Naive thymus-derived CD8-positive, alpha-beta T cell (primary cell): ENCODE measurements around the gene MELK. TPM values are rescaled to one million over a fixed set of nuclear protein-coding genes. Genes with fewer than 3 reads are reported as not detected.
"Not testable (repeated sequence)": the region's sequence is repeated elsewhere in the genome, so short reads cannot be mapped to it uniquely, and the experiment has no call there.

ENCODE experiments used
- ATAC-seq, 2 donors: fragments of 150-1000 bp; cut with Tn5 transposase in 1 of 2; sonication (Bioruptor Pico), chemical (Tn5 transposase) in 1 of 2; 1 replicate in 1 of 2; 2 replicates in 1 of 2; pipeline ENCODE4 v1.10.0; 2021; ENCODE audit warnings: mild to moderate bottlenecking in 2 of 2, moderate library complexity in 2 of 2
- POLR2A ChIA-PET: fragments of 350-600 bp; sonication (Branson Sonifier 250); formaldehyde crosslinking; loops from one replicate; lab custom pipeline; 2021; ENCODE audit warnings: antibody characterized with exemption; lab: Charles Lee
- DNase-seq, 10 donors: peaks; one replicate each; pipeline versions ENCODE4 v3.0.0 to v3.0.0-alpha.2; 2020 to 2022
- H3K27ac Mint-ChIP-seq, 10 donors: one replicate each; pipeline ENCODE4 v1.8.0; 2020 to 2022; ENCODE audit warnings: mild to moderate bottlenecking in 10 of 10, mixed read lengths in 10 of 10, moderate library complexity in 4 of 10, inconsistent platforms in 1 of 10
- H3K27me3 Mint-ChIP-seq, 5 donors: one replicate each; pipeline ENCODE4 v1.8.0; 2021 to 2022; ENCODE audit warnings: mixed read lengths in 5 of 5
- H3K36me3 Mint-ChIP-seq, 3 donors: one replicate each; pipeline ENCODE4 v1.8.0; 2020 to 2022; ENCODE audit warnings: mixed read lengths in 3 of 3, mild to moderate bottlenecking in 2 of 3, inconsistent platforms in 1 of 3
- H3K4me1 Mint-ChIP-seq, 4 donors: one replicate each; pipeline ENCODE4 v1.8.0; 2021 to 2022; ENCODE audit warnings: mixed read lengths in 4 of 4
- H3K4me3 Mint-ChIP-seq, 10 donors: one replicate each; pipeline ENCODE4 v1.8.0; 2020 to 2022; ENCODE audit warnings: mild to moderate bottlenecking in 10 of 10, mixed read lengths in 10 of 10, moderate library complexity in 6 of 10, inconsistent platforms in 1 of 10
- H3K9me3 Mint-ChIP-seq, 9 donors: one replicate each; pipeline ENCODE4 v1.8.0; 2020 to 2022; ENCODE audit warnings: mixed read lengths in 9 of 9, mild to moderate bottlenecking in 3 of 9, inconsistent platforms in 1 of 9, moderate library complexity in 1 of 9
- polyA plus RNA-seq, 3 donors: library from polyadenylated mRNA; unstranded; fragments of 300-500 nt; fragmentation: Illumina TruSeq; gene quantifications; one replicate each; pipeline ENCODE4 v1.2.3, GENCODE V29; 2021
- total RNA-seq, 8 experiments: library from RNA in 2 of 8; stranded (reverse) in 2 of 8; gene quantifications; one replicate each; pipeline ENCODE4 v1.2.3 and lab custom pipeline; 2021 to 2026

The MELK gene
- total and polyA plus RNA-seq, 5 experiments from 2014 or later = not detected

DNA sequence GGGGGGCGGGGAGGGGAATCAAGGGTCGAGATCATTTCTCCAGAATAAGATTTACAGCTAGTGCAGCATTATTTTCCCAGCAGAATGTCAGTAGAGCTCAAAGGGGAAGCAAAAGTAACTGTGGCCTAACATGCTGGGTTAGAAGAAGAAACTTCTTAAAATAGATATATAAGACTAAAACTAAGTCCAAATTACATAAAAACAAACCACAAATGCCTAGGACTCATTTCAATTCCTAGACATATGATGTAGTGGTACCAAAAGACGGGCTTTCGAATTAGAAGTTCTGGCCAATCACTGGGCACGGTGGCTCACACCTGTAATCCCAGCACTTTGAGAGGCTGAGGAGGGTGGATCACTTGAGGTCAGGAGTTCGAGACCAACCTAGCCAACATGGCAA is 20.8 kb upstream of the MELK start:
- DNase-seq = no peak
- ATAC-seq = no peak
- H3K9me3 Mint-ChIP-seq = no peaks in the 10 kb centered on the region
- H3K36me3 Mint-ChIP-seq = no peaks in the 10 kb centered on the region
- POLR2A ChIA-PET = no interaction called here
- H3K4me3 Mint-ChIP-seq = no peak overlapping the region
- peaks cover 1 to 7% (median 3%) of the 10 kb centered on the region in 4 donors for H3K4me1 Mint-ChIP-seq
- H3K27me3 Mint-ChIP-seq = no peaks in the 10 kb centered on the region
- H3K27ac Mint-ChIP-seq = no peak overlapping the region

DNA sequence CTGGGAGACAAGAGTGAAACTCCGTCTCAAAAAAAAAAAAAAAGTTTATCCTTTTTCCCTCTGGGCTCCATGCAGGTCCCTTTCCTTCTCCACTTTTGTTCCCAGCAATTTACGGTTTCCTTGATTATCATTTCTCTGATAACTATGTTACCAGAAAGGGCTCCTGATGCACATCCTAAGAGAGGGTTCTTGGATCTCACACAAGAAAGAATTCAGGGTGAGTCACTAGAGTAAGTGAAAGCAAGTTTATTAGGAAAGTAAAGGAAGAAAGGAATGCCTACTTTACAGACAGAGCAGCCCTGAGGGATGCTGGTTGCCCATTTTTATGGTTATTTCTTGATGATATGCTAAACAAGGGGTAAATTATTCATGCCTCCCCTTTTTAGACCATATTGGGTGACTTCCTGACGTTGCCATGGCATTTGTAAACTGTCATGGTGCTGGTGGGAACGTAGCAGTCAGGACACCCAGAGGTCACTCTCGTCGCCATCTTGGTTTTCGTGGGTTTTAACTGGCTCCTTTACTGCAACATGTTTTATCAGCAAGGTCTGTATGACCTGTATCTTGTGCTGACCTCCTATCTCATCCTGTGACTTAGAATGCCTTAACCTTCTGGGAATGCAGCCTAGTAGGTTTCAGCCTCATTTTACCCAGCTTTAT is 13.5 kb upstream of the MELK start:
- Mint-ChIP-seq H3K36me3 (no peaks in the 10 kb centered on the region), H3K9me3 (no peaks in the 10 kb centered on the region), H3K4me3 (no peak overlapping the region), H3K4me1 (peaks cover 1 to 7% (median 3%) of the 10 kb centered on the region in 4 donors), H3K27ac (no peak overlapping the region), H3K27me3 (no peaks in the 10 kb centered on the region)
- no peak for ATAC-seq
- no peak for DNase-seq
- POLR2A ChIA-PET = no interaction called here

DNA sequence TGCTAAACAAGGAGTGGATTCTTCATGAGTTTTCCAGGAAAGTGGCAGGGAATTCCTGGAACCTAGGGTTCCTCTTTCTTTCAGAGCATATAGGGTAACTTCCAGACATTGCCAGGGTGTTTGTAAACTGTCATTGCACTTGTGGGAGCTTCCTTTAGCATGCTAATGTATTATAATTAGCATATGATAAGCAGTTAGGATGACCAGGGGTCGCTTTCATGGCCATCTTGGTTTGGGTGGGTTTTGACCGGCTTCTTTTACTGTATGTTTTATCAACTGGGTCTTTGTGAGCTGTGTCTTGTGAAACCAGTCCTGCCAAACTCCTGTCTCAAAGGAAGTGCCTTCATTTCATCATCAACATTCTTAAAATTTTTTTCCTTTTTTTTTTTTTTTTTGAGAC is 11.9 kb upstream of the MELK start:
- POLR2A ChIA-PET = no interaction called here
- Mint-ChIP-seq H3K4me3 (no peak overlapping the region), H3K36me3 (no peaks in the 10 kb centered on the region)

DNA sequence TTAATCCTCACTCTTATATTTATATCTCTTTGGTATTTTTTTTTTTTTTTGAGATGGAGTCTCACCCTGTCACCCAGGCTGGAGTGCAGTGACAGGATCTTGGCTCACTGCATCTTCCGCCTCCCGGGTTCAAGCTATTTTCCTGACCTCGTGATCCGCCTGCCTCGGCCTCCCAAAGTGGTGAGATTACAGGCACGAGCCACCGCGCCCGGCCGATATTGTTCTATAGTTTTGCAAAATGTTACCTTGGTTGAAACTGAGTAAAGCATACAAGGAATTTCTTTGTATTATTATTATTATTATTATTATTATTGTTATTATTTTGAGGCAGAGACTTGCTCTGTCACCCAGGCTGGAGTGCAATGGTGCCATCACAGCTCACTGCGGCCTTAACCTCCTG is 9.9 kb upstream of the MELK start:
- H3K27ac Mint-ChIP-seq, DNase-seq, POLR2A ChIA-PET, H3K9me3 Mint-ChIP-seq, H3K36me3 Mint-ChIP-seq, H3K4me1 Mint-ChIP-seq, ATAC-seq, H3K4me3 Mint-ChIP-seq: not testable (repeated sequence)
- peaks cover 0 to 11% (median 2%) of the 10 kb centered on the region in 5 donors for H3K27me3 Mint-ChIP-seq

More for the DNA sequence above, 11.9 kb upstream of the MELK start:
- no peak for DNase-seq
- Mint-ChIP-seq H3K4me1 (peaks cover 0 to 3% (median 1%) of the 10 kb centered on the region in 4 donors), H3K9me3 (no peaks in the 10 kb centered on the region), H3K27me3 (no peaks in the 10 kb centered on the region), H3K27ac (peak overlapping the region in 1 of 10 donors; percentile 57)
- ATAC-seq = no peak

DNA sequence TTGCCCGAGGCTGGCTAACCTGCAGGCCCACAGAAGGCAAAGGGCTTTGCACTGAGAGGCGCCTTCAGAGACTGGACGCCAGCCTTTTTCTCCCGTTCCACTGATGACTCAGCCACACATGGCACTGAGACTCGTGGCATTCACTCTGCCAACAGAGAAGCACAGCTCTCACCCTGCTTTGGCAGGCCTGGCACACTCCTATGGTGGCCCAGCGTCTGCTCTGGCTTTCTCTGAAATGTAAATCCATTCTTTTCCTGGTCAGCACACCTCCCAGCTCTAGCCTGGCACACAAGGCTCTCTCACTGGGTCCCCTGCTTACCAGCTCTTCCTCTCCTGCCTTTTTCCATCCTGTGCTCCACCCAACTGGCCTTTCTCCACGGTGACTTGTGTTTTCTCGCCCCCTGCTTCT is 5.9 kb upstream of the MELK start:
- no peaks in the 10 kb centered on the region for H3K9me3 Mint-ChIP-seq
- POLR2A ChIA-PET = no interaction called here
- no peaks in the 10 kb centered on the region for H3K4me1 Mint-ChIP-seq
- H3K27ac Mint-ChIP-seq = peak overlapping the region in 1 of 10 donors; percentile 63
- H3K27me3 Mint-ChIP-seq = peaks cover 0 to 20% (median 4%) of the 10 kb centered on the region in 5 donors
- DNase-seq (no peak), ATAC-seq (no peak)
- no peaks in the 10 kb centered on the region for H3K36me3 Mint-ChIP-seq
- H3K4me3 Mint-ChIP-seq = no peak overlapping the region

DNA sequence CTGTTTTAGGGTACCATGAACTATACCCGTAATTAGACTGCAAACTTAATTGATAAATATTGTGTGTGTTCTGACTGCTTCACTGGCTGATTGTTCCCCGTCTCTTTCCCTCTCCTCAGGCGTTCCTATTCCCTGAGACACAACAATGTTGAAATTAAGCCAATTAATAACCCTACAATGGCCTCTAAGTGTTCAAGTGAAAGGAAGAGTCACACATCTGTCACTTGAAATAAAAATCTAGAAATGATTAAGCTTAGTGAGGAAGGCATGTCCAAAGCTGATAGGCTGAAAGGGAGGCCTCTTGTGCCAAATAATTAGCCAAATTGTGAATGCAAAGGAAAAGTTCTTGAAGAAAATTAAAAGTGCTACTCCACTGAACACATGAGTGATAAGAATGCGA is 4.0 kb upstream of the MELK start:
- Mint-ChIP-seq H3K27me3 (peaks cover 0 to 20% (median 4%) of the 10 kb centered on the region in 5 donors), H3K4me1 (peaks cover 1 to 14% (median 11%) of the 10 kb centered on the region in 4 donors)
- H3K4me3 Mint-ChIP-seq, H3K27ac Mint-ChIP-seq, H3K36me3 Mint-ChIP-seq, POLR2A ChIA-PET, ATAC-seq, DNase-seq, H3K9me3 Mint-ChIP-seq: not testable (repeated sequence)

DNA sequence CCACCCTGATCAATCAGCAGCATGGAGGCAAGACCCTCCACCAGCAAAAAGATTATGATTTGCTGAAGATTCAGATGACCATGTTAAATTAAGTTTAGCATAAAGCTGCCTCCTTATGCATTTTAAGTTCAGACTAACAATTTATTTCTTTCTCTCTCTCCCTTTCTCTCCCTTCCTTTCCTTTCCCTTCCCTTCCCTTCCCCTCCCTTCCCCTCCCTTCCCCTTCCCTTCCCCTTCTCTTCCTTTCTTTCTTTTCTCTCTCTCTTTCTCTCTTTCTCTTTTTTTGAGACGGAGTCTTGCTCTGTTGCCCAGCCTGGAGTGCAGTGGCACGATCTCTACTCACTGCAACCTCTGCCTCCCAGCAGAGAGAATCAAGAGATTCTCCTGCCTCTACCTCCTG is 1.4 kb upstream of the MELK start:
- ATAC-seq (no peak), DNase-seq (no peak)
- H3K9me3 Mint-ChIP-seq = no peaks in the 10 kb centered on the region
- H3K4me3 Mint-ChIP-seq = peak overlapping the region in 7 of 10 donors; percentile 6 to 92 (median 48)
- H3K27me3 Mint-ChIP-seq = peaks cover 0 to 20% (median 4%) of the 10 kb centered on the region in 5 donors
- H3K27ac Mint-ChIP-seq = no peak overlapping the region
- peaks cover 1 to 16% (median 12%) of the 10 kb centered on the region in 4 donors for H3K4me1 Mint-ChIP-seq
- no peaks in the 10 kb centered on the region for H3K36me3 Mint-ChIP-seq
- POLR2A ChIA-PET = interaction anchor here (0.6 kb wide), 1 partner anchor 31 kb away, joined by 4 read pairs; no protein-coding TSS in a partner anchor

DNA sequence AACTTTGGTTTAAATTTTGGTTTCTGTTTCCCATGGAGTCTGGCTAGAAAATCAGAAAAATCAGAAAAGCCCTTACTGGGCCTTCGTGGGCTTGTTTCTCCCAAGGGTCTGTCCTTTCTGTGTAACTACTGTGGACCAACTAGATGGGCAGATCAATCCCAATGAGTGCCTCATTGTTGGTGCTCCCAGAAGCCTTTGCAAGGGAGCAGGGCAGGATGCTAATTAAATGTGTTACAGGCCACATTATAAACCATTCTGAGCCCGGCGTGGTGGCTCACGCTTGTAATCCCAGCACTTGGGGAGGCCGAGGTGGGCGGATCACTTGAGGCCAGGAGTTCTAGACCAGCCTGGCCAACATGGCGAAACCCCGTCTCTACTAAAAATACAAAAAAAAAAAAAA is 1.4 kb downstream of the MELK start:
- Mint-ChIP-seq H3K4me1 (peaks cover 1 to 16% (median 12%) of the 10 kb centered on the region in 4 donors), H3K4me3 (peak overlapping the region in 5 of 10 donors; percentile 4 to 92 (median 89)), H3K27ac (peak overlapping the region in 1 of 10 donors; percentile 25)
- H3K36me3 Mint-ChIP-seq, DNase-seq, H3K27me3 Mint-ChIP-seq, POLR2A ChIA-PET, ATAC-seq, H3K9me3 Mint-ChIP-seq: not testable (repeated sequence)

DNA sequence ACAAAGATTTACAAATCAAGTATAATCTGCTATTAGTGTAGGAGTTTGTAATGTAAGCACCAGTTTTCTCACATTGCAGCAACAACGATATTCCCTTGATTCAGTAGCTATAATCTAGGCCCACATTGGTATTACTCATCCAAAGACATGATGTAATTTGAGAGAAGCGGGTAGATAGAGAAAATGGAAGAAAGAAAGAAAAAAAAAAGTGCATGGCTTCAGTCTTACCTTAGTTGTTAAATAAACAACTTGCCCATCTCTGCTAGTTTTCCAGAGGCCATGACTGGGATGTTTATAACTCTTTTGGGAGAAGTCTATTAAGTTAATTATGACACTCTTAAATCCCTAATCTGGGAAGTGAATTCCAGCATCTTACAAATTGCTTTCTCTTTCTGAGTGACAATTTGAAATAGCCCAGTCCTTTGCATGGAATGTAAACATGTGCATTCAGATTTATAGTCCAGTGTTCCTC is 2.8 kb downstream of the MELK start:
- H3K9me3 Mint-ChIP-seq = no peaks in the 10 kb centered on the region
- no peaks in the 10 kb centered on the region for H3K27me3 Mint-ChIP-seq
- H3K27ac Mint-ChIP-seq = no peak overlapping the region
- H3K4me1 Mint-ChIP-seq = peaks cover 1 to 16% (median 12%) of the 10 kb centered on the region in 4 donors
- peak overlapping the region in 1 of 10 donors; percentile 20 for H3K4me3 Mint-ChIP-seq
- POLR2A ChIA-PET = no interaction called here
- ATAC-seq (no peak), DNase-seq (no peak)
- H3K36me3 Mint-ChIP-seq = no peaks in the 10 kb centered on the region

DNA sequence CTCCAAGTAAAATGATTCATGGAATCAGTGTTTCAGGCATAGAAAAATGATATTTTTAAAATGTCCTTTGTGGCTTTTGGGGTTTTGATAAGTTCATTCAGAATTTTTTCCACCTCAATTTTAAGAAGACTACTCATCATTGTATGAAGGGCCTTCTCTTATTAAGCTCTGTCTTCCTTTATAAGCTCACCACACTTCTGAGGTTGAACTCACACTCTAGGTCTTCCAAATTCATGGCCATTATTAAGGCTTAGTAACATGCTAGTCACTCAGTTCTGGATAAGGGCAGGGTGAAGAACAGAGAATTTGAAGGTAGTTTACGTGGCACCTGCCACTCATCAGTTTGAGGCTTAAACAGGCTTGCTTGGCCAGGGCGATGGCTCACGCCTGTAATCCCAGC is 4.2 kb downstream of the MELK start:
- ATAC-seq = no peak
- no peak for DNase-seq
- Mint-ChIP-seq H3K9me3 (no peaks in the 10 kb centered on the region), H3K36me3 (no peaks in the 10 kb centered on the region), H3K27ac (no peak overlapping the region), H3K4me3 (no peak overlapping the region), H3K27me3 (no peaks in the 10 kb centered on the region), H3K4me1 (peaks cover 1 to 16% (median 12%) of the 10 kb centered on the region in 4 donors)
- POLR2A ChIA-PET = no interaction called here

DNA sequence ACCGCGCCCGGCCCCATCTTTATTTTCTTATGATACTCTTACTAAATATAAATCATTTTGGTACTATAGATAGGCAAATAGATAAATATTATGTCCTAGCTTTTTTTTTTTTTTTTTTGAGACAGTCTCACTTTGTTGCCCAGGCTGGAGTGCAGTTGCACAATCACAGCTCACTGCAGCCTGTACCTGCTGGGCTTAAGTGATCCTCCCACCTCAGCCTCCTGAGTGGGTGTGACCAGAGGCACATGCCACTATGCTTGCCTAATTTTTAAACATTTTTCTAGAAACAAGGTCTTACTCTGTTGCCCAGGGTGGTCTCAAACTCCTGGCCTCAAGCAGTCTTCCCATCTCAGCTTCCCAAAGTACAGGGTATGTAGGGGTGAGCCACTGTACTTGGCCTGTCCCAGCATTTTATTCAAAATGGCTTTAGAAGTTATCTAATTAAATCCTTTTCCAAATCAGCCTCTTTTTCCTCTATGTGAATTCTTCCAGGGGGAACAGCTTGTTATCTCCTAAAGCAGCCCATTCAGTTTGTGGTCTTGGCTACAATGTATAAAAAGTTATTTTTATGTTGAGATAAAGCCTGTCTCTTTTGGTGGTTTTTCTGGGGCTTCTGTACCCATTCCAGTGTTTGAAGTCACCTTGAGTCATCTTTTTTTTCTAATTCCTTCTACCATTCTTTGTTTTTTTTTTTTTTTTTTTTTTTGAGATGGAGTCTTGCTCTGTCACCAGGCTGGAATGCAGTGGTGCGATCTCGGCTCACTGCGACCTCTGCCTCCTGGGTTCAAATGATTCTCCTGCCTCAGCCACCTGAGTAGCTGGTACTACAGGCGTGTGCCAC is 12.1 kb downstream of the MELK start:
- ATAC-seq = no peak
- no peak overlapping the region for H3K4me3 Mint-ChIP-seq
- POLR2A ChIA-PET = no interaction called here
- no peaks in the 10 kb centered on the region for H3K4me1 Mint-ChIP-seq
- no peaks in the 10 kb centered on the region for H3K27me3 Mint-ChIP-seq
- DNase-seq = no peak
- no peaks in the 10 kb centered on the region for H3K36me3 Mint-ChIP-seq
- H3K27ac Mint-ChIP-seq = no peak overlapping the region
- H3K9me3 Mint-ChIP-seq = no peaks in the 10 kb centered on the region

DNA sequence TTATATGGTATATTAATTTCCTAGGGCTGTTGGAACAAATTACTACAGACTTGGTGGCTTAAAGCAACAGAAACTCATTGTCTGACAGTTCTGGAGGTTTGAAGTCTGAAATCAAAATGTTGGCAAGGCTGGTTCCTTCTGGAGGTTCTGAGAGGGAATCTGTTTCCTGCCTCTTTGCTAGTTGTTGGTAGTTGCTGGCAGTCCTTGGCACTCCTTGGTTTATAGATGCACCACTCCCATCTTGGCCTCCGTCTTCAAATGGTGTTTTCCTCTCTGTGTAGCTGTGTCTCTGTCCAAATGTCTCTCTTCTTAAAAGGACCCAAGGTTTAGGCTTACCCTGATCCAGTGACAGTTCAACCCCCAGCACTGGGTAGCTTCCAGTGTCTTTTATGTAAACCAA is 17.5 kb downstream of the MELK start:
- POLR2A ChIA-PET = no interaction called here
- no peaks in the 10 kb centered on the region for H3K4me1 Mint-ChIP-seq
- H3K27ac Mint-ChIP-seq = no peak overlapping the region
- H3K27me3 Mint-ChIP-seq = no peaks in the 10 kb centered on the region
- H3K4me3 Mint-ChIP-seq = no peak overlapping the region
- DNase-seq (no peak), ATAC-seq (no peak)
- H3K36me3 Mint-ChIP-seq = no peaks in the 10 kb centered on the region
- H3K9me3 Mint-ChIP-seq = no peaks in the 10 kb centered on the region
